ENCODE measurements around the gene TNFRSF1B.

Gene TNFRSF1B

DNA sequence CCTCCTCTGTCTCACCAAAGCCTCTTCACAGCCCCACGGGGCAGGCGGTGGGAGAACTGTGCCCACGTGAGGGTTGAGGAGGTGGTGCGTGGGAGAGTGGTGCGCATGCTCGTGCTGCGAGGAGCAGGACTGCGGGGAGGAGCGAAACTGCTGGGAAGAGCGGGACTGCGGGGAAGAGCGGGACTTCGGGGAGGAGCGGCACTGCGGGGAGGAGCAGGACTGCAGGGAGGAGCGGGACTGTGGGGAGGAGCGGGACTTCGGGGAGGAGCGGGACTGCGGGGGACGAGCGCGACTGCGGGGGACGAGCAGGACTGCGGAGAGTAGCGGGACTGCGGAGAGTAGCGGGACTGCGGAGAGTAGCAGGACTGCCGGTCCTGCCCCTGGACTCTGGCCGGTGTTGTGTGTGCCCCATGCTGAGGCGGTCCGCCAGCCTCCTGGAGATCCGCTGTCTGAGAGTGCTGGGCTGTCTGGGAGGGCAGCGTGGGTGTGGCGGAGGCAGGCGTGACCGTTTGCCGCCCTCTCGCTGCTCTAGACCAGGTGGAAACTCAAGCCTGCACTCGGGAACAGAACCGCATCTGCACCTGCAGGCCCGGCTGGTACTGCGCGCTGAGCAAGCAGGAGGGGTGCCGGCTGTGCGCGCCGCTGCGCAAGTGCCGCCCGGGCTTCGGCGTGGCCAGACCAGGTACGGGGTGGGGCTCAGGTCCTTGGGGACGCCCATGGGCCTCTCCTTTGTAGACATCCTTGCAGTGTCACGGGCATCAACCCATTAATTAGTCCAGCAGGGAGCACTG is 24.6 kb downstream of the TNFRSF1B start:
- H3K9ac ChIP-seq (ENCODE audit: low read depth, low read length), result no peak overlapping the region
- H3K9me3 ChIP-seq (ENCODE audit: insufficient read depth, low read depth, low read length), result no peaks in the 10 kb centered on the region
- no peaks in the 10 kb centered on the region; the same call in 1 of the 2 replicates for H3K27me3 ChIP-seq (ENCODE audit: insufficient read depth, low read length)
- no peaks in the 10 kb centered on the region for H3K36me3 ChIP-seq (ENCODE audit: insufficient read depth, low read depth, low read length)
- no peak overlapping the region for H3K4me3 ChIP-seq (ENCODE audit: low read length)
- no peak overlapping the region for H3K27ac ChIP-seq (ENCODE audit: low read length)
- H3K4me1 ChIP-seq (ENCODE audit: insufficient read depth, low read length), result peaks cover 8% of the 10 kb centered on the region; the same call in 1 of the 2 replicates

DNA sequence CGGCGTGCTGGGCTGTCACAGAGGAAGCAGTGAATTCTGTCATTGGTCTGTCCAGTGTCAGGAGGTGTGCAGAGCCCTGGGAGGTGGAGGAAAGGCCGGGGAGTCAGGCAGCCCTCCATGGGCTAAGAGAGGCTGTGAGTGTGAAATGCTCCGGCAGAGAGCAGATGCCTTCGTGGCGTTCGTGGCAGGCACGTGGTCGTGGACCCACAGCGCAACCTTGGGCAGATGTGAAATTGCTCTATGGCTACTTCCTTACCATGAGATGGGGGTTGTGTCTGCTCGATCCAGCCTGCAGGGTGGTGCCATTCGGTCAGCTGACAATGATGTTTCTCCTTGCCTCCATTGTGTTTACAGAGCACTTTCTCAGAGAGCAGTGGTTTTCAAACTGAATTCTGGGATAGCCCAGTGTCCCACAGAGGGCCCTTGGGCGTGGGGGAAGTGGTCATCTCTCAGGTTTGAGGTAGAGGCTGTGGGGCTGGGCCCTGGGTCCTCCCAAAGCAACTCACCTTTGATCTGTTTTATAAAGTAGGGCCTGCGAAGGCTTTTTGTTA is 27.9 kb downstream of the TNFRSF1B start:
- Histone ChIP-seq H3K4me3 (ENCODE audit: low read length) (no peak overlapping the region), H3K27ac (ENCODE audit: low read length) (no peak overlapping the region), H3K9me3 (ENCODE audit: insufficient read depth, low read depth, low read length) (no peaks in the 10 kb centered on the region), H3K9ac (ENCODE audit: low read depth, low read length) (no peak overlapping the region), H3K36me3 (ENCODE audit: insufficient read depth, low read depth, low read length) (no peaks in the 10 kb centered on the region), H3K4me1 (ENCODE audit: insufficient read depth, low read length) (no peaks in the 10 kb centered on the region), H3K27me3 (ENCODE audit: insufficient read depth, low read length) (no peaks in the 10 kb centered on the region; the same call in 1 of the 2 replicates)

DNA sequence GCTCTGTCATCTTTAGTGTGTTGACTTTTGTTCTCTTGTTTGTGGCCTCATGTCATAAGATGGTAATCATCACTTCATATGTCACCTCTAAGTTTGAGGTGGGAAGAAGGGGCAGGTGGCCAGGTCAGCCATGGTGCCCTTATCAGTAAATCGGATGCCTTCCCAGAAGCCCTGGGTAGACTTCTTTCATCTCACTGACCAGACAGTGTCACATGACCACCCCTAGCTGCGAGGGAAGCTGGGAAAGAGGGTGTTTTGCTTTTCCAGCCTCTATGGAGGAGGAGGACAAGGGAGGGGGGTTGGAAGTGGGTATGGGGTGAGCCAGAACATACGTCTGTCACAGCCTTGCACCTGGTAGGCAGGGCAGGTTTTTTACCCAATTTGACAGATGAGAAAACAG is 28.6 kb downstream of the TNFRSF1B start:
- Histone ChIP-seq H3K9ac (ENCODE audit: low read depth, low read length) (no peak overlapping the region), H3K9me3 (ENCODE audit: insufficient read depth, low read depth, low read length) (no peaks in the 10 kb centered on the region), H3K4me3 (ENCODE audit: low read length) (no peak overlapping the region), H3K27me3 (ENCODE audit: insufficient read depth, low read length) (no peaks in the 10 kb centered on the region; the same call in 1 of the 2 replicates), H3K4me1 (ENCODE audit: insufficient read depth, low read length) (no peaks in the 10 kb centered on the region), H3K36me3 (ENCODE audit: insufficient read depth, low read depth, low read length) (no peaks in the 10 kb centered on the region), H3K27ac (ENCODE audit: low read length) (no peak overlapping the region)

DNA sequence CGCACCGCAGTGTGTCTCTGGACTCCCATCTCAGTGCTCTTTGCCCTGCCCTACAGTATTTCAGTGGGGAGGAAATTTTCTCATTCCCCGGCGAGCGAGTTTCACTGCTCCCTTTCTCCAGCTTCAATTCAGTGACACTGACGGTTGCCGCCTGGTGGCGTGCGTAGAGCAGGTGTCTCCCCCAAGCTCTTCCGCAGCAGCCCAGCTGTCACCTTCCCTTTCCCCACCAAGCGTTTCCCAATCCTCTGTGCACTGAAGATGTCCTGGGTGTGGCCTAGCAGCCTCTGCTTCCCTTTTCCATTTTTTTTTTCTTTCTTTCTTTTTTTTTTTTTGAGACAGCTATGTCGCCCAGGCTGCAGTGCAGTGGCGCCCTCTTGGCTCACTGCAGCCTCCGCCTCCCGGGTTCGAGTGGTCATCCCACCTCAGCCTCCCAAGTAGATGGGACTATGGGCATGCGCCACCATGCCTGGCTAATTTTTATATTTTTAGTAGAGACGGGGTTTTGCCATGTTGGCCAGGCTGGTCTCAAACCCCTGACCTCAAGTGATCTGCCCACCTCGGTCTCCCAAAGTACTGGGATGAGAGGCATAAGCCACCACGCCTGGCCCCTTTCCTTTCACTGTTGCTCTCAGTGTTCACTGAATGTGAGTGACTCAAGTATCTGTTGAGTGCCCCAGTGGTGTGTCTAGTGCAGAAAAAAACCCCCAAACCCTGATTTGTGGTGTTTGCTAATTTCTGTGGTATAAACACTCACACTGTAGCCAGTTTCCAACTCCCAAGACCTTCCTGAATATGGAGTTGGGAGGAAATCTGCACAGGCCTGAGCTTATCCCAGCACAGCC is 30.1 kb downstream of the TNFRSF1B start:
- no peaks in the 10 kb centered on the region for H3K36me3 ChIP-seq (ENCODE audit: insufficient read depth, low read depth, low read length)
- no peak overlapping the region for H3K9ac ChIP-seq (ENCODE audit: low read depth, low read length)
- H3K9me3 ChIP-seq (ENCODE audit: insufficient read depth, low read depth, low read length), result no peaks in the 10 kb centered on the region
- H3K4me3 ChIP-seq (ENCODE audit: low read length), result no peak overlapping the region
- no peaks in the 10 kb centered on the region for H3K27me3 ChIP-seq (ENCODE audit: insufficient read depth, low read length)
- no peaks in the 10 kb centered on the region for H3K4me1 ChIP-seq (ENCODE audit: insufficient read depth, low read length)
- H3K27ac ChIP-seq (ENCODE audit: low read length), result no peak overlapping the region

DNA sequence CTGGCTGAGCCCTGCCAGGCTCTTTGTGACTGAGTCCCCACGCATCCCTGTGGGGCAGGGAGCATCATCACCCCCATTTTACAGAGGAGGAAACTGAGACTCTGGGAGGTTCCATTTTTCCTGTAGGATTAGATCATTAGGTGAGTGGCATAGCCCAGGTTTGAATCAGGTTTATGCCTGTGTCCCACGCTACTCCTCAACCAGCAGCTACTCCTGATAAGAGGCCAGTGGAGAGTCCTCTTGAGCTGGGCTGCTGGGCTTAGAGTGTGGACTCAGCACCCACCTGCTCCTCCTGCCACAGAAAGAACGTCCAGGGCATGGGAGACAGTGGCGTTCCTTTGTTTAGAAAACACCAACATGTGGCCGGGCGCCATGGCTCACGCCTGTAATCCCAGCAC is 30.7 kb downstream of the TNFRSF1B start:
- no peak overlapping the region for H3K27ac ChIP-seq (ENCODE audit: low read length)
- no peaks in the 10 kb centered on the region for H3K36me3 ChIP-seq (ENCODE audit: insufficient read depth, low read depth, low read length)
- no peaks in the 10 kb centered on the region; the same call in 1 of the 2 replicates for H3K4me1 ChIP-seq (ENCODE audit: insufficient read depth, low read length)
- H3K4me3 ChIP-seq (ENCODE audit: low read length), result no peak overlapping the region
- no peaks in the 10 kb centered on the region for H3K27me3 ChIP-seq (ENCODE audit: insufficient read depth, low read length)
- no peaks in the 10 kb centered on the region for H3K9me3 ChIP-seq (ENCODE audit: insufficient read depth, low read depth, low read length)
- H3K9ac ChIP-seq (ENCODE audit: low read depth, low read length), result no peak overlapping the region

DNA sequence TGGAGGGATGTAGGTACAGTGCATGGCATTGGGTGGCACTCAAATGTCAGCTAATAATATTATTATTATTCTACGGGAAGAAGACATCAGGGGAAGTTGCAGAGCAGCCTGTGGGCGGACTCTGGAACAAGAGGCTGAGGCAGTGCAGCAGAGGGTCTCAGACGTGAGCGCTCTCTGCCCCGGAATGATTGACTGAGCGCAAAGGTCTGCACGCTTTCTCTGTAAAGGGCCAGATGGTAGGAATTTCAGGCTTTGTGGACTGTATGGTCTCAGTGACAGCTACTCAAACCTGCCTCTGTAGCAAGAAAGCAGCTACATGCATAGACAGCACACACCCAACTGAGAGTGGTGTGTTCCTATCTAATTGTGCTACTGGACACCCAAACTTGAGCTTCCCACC is 33.4 kb downstream of the TNFRSF1B start:
- Histone ChIP-seq H3K9ac (ENCODE audit: low read depth, low read length) (no peak overlapping the region), H3K9me3 (ENCODE audit: insufficient read depth, low read depth, low read length) (no peaks in the 10 kb centered on the region), H3K4me3 (ENCODE audit: low read length) (no peak overlapping the region), H3K4me1 (ENCODE audit: insufficient read depth, low read length) (no peaks in the 10 kb centered on the region; the same call in 1 of the 2 replicates), H3K27me3 (ENCODE audit: insufficient read depth, low read length) (no peaks in the 10 kb centered on the region), H3K27ac (ENCODE audit: low read length) (no peak overlapping the region), H3K36me3 (ENCODE audit: insufficient read depth, low read depth, low read length) (no peaks in the 10 kb centered on the region)

DNA sequence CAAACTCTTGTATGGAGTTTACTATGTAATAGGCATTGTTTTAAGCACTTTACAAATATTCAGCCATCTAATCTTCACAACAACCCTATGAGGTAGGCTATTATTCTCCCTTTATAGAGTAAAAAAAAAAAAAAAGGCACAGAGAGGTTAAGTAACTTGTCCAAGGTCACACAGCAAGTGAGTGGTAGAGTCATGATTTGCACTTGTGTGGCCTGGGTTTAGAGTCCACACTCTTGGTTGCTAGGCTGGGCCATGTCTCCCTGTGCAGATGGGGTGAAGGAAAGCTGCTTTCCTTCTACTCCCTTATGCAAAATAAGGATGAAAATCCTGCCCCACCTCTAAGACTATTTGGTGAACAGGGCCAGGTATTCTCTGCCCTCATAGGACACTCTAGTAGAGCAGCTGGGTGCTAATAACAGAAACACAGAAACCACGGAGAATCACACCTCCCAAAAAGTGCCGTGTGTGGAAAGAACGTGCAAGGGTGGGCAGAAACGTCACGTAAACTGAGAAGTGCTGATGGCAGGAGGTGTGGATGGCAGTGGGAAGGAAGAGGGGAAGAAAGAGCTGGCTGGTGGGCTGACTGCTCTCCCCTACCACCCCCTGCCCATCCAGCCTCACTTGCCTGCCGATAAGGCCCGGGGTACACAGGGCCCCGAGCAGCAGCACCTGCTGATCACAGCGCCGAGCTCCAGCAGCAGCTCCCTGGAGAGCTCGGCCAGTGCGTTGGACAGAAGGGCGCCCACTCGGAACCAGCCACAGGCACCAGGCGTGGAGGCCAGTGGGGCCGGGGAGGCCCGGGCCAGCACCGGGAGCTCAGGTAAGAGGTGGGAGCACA is 34.8 kb downstream of the TNFRSF1B start:
- Histone ChIP-seq H3K9me3 (ENCODE audit: insufficient read depth, low read depth, low read length) (no peaks in the 10 kb centered on the region), H3K27ac (ENCODE audit: low read length) (no peak overlapping the region), H3K27me3 (ENCODE audit: insufficient read depth, low read length) (no peaks in the 10 kb centered on the region), H3K4me3 (ENCODE audit: low read length) (no peak overlapping the region), H3K4me1 (ENCODE audit: insufficient read depth, low read length) (no peaks in the 10 kb centered on the region; the same call in 1 of the 2 replicates), H3K36me3 (ENCODE audit: insufficient read depth, low read depth, low read length) (no peaks in the 10 kb centered on the region), H3K9ac (ENCODE audit: low read depth, low read length) (no peak overlapping the region)

DNA sequence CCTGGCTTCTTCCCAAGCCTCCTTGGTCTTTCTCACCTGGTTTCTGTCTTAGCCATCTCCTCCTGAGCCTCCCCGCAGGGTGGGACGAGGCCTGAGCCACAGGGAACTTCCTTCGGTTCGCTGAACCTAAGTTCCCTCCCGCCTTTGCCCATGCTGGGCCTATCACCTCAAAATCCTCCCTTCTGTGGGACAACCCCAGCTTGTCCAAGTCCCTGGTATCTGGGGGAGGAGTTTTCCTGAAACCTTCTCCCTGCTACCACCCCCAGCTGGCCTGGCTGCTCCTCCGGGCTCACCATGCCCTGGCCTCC is 35.4 kb downstream of the TNFRSF1B start:
- Histone ChIP-seq H3K9me3 (ENCODE audit: insufficient read depth, low read depth, low read length) (no peaks in the 10 kb centered on the region), H3K9ac (ENCODE audit: low read depth, low read length) (no peak overlapping the region), H3K27me3 (ENCODE audit: insufficient read depth, low read length) (no peaks in the 10 kb centered on the region), H3K4me1 (ENCODE audit: insufficient read depth, low read length) (no peaks in the 10 kb centered on the region; the same call in 1 of the 2 replicates), H3K27ac (ENCODE audit: low read length) (no peak overlapping the region), H3K36me3 (ENCODE audit: insufficient read depth, low read depth, low read length) (no peaks in the 10 kb centered on the region), H3K4me3 (ENCODE audit: low read length) (no peak overlapping the region)

DNA sequence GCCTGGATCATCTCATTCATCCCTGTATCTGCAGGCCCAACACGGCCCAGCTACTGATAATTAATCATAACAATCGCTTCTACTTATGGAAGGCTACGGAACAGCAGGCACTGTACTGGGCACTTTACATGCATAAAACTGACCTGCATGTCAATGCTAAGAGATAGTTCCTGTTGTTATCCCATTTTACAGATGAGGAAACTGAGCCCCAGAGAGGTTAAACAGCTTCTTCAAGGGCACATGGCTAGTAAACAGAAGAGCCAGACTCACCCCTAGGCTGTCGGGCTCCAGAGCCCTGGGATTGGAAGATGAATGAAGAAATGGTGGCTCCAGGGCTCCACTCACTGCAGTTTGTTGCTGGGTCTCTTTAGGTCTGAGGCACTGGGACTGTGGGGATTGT is 35.8 kb downstream of the TNFRSF1B start:
- H3K9ac ChIP-seq (ENCODE audit: low read depth, low read length), result no peak overlapping the region

DNA sequence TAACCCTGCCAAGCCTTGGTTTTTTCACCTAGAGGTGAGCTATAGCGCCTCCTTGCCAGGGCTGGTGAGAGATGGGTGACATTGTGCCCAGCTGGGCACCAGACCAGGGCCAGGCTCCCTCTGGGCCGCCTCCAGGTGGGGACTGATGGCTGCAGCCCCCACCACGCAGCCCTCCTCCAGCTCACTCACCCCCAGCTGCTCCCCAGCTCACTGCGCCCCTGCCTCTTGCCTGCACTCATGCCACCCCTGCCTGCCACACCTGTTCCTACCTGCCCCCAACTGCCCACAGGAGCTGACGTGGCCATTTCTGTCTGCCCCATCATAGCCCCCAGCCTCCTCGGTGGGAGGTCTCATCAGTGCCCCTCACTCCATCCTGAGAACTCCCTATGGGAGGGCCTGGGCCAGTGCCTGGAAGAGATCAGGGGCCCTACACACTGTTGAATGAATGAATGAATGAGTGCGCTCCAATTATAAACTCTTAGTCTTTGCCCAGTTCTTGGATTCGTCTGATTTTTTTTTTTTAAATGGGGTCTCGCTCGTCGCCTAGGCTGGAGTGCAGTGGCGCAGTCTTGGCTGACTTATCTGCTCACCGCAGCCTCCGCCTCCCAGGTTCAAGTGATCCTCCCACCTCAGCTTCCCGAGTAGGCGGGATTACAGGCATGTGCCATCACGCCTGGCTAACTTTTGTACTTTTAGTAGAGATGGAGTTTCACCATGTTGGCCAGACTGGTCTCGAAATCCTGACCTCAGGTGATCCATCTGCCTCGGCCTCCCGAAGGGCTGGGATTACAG is 36.6 kb downstream of the TNFRSF1B start:
- no peaks in the 10 kb centered on the region; the same call in 1 of the 2 replicates for H3K4me1 ChIP-seq (ENCODE audit: insufficient read depth, low read length)
- no peaks in the 10 kb centered on the region for H3K9me3 ChIP-seq (ENCODE audit: insufficient read depth, low read depth, low read length)
- no peaks in the 10 kb centered on the region for H3K27me3 ChIP-seq (ENCODE audit: insufficient read depth, low read length)
- no peak overlapping the region for H3K4me3 ChIP-seq (ENCODE audit: low read length)
- H3K9ac ChIP-seq (ENCODE audit: low read depth, low read length), result no peak overlapping the region
- no peak overlapping the region for H3K27ac ChIP-seq (ENCODE audit: low read length)
- no peaks in the 10 kb centered on the region for H3K36me3 ChIP-seq (ENCODE audit: insufficient read depth, low read depth, low read length)

More for the DNA sequence above, 35.8 kb downstream of the TNFRSF1B start:
- no peak overlapping the region for H3K27ac ChIP-seq (ENCODE audit: low read length)
- H3K9me3 ChIP-seq (ENCODE audit: insufficient read depth, low read depth, low read length), result no peaks in the 10 kb centered on the region
- H3K4me1 ChIP-seq (ENCODE audit: insufficient read depth, low read length), result no peaks in the 10 kb centered on the region; the same call in 1 of the 2 replicates
- no peak overlapping the region for H3K4me3 ChIP-seq (ENCODE audit: low read length)
- no peaks in the 10 kb centered on the region for H3K36me3 ChIP-seq (ENCODE audit: insufficient read depth, low read depth, low read length)
- H3K27me3 ChIP-seq (ENCODE audit: insufficient read depth, low read length), result no peaks in the 10 kb centered on the region
